Ovary (tissue), 9 donors: ENCODE measurements around the gene DHX32. TPM values are rescaled to one million over a fixed set of nuclear protein-coding genes. Genes with fewer than 3 reads are reported as not detected.
A peak's percentile ranks its signal among the peaks of the same experiment; 100 is the strongest.

Experiments used
- DNase-seq, 5 donors: peaks; one replicate each; pipeline ENCODE4 v3.0.0-alpha.2; 2019 to 2020
- H3K27ac ChIP-seq, 2 donors: fragments of 200-600 bp; one replicate each; pipeline versions ENCODE4 v1.5.1 to v1.8.0; 2019 to 2022
- H3K27me3 ChIP-seq: fragments of 200-600 bp; one replicate; pipeline ENCODE4 v1.8.0; 2022
- H3K36me3 ChIP-seq: fragments of 200-600 bp; sonication (generic); one replicate; pipeline ENCODE4 v1.5.1; 2019
- H3K4me1 ChIP-seq: one replicate; pipeline ENCODE4 v1.8.1; 2013; ENCODE audit warnings: mild to moderate bottlenecking, moderate library complexity; ENCODE audit not compliant: insufficient read depth
- H3K4me3 ChIP-seq: fragments of 200-600 bp; sonication (generic); one replicate; pipeline ENCODE4 v1.5.1; 2017
- H3K9me3 ChIP-seq, 2 donors: fragments of 200-600 bp in 1 of 2; sonication (generic) in 1 of 2; one replicate each; pipeline versions ENCODE4 v1.5.1 to v1.8.1; 2013 to 2019; ENCODE audit warnings: mild to moderate bottlenecking in 1 of 2, moderate library complexity in 1 of 2
- CTCF ChIP-seq, 3 donors: fragments of 450-650 bp in 2 of 3; fragments of 200-600 bp in 1 of 3; IDR thresholded peaks; one replicate each; pipeline versions ENCODE4 v1.5.1 to v1.8.0; 2016 to 2022; ENCODE audit warnings: antibody characterized with exemption in 3 of 3, mild to moderate bottlenecking in 1 of 3
- EP300 ChIP-seq: sonication (generic); formaldehyde crosslinking; IDR thresholded peaks from one replicate; pipeline ENCODE4 v1.6.1; 2017; ENCODE audit warnings: antibody characterized with exemption
- POLR2A ChIP-seq: fragments of 450-650 bp; IDR thresholded peaks from one replicate; pipeline ENCODE4 v1.6.1; 2017; ENCODE audit warnings: antibody characterized with exemption, mild to moderate bottlenecking, moderate library complexity
- WGBS, 3 donors: extraction: QIAGEN DNeasy Blood & Tissue Kit in 1 of 3; methylation state at CpG; one replicate each; pipeline versions ENCODE4 v1.1.5 to v1.1.7; 2013 to 2017; 5-methylcytosine and 5-hydroxymethylcytosine counted together
- intact Hi-C, 4 donors: fragments of 100-400 bp; cut with DNase I; formaldehyde crosslinking; loops; one replicate each; pipeline versions ENCODE4 v1.11.0 to v1.15.1; 2022 to 2023
- polyA plus RNA-seq, 2 donors: library from polyadenylated mRNA; stranded (reverse); fragments of 200-250 nt in 1 of 2; fragments of 350-450 nt in 1 of 2; fragmentation: Illumina TruSeq in 1 of 2; extraction: RNeasy Lipid Tissue Mini Kit (QIAGEN cat#74804) in 1 of 2; gene quantifications; one replicate each; pipeline ENCODE4 v1.2.3, GENCODE V29; 2013 to 2014
- total RNA-seq, 7 donors: library from RNA; depleted of rRNA in 2 of 7; stranded (reverse); fragments of >200 nt in 2 of 7; fragmentation: NEBNext Ultra II Directional in 3 of 7; extraction: Animal tissue kit (Norgen Biotek cat#: 25700) in 3 of 7; gene quantifications; one replicate each; pipeline versions ENCODE4 v1.1.0 to v1.2.4, GENCODE V29; 2016 to 2023
- donor health status: DM: no; HTN: no; CAD: no; lungs with moderate emphysema.
- donor health status: DM: no; HTN: no; CAD: no.
- donor health status: Bipolar disorder and iron deficiency.
- donor health status: DM: yes; HTN: yes; CAD: no.
- donor health status: DM: no; HTN: no; CAD: no.
- donor health status: DM: yes; HTN: yes; CAD: no.

DHX32 gene
- total and polyA plus RNA-seq, 9 donors, result 17.1 to 36.5 (median 32.6) TPM

GRCh38 chr10:125859128-125859817 lies 21.8 kb downstream of the DHX32 start:
- Histone ChIP-seq H3K4me1 (no peaks in the 10 kb centered on the region), H3K27me3 (no peaks in the 10 kb centered on the region), H3K36me3 (no peaks in the 10 kb centered on the region), H3K27ac (no peak overlapping the region), H3K4me3 (no peak overlapping the region), H3K9me3 (no peaks in the 10 kb centered on the region)
- intact Hi-C loops, result no loop called here
- DNase-seq, result no peak
- 85 to 92% (median 90%) methylated on average over 4 of the region's 4 CpGs for WGBS, 3 donors
- no peak for TF ChIP-seq EP300
- TF ChIP-seq POLR2A, result no peak
- no peak for TF ChIP-seq CTCF (IDR thresholded peaks at IDR 0.05)

- Histone ChIP-seq H3K27me3 (no peaks in the 10 kb centered on the region), H3K4me3 (no peak overlapping the region), H3K36me3 (no peaks in the 10 kb centered on the region), H3K9me3 (no peaks in the 10 kb centered on the region), H3K4me1 (no peaks in the 10 kb centered on the region), H3K27ac (no peak overlapping the region)
- no peak for TF ChIP-seq POLR2A
- no peak for TF ChIP-seq CTCF (IDR thresholded peaks at IDR 0.05)
- TF ChIP-seq EP300, result no peak
- intact Hi-C loops, result no loop called here
- no peak for DNase-seq
- WGBS, 3 donors, result 91% methylated on average over 2 of the region's 2 CpGs
Measured at GRCh38 chr10:125857185-125857760, 23.8 kb downstream of the DHX32 start.

GRCh38 chr10:125852487-125852886 lies 28.6 kb downstream of the DHX32 start:
- Histone ChIP-seq H3K27me3 (no peaks in the 10 kb centered on the region), H3K36me3 (no peaks in the 10 kb centered on the region), H3K4me1 (peaks cover 15% of the 10 kb centered on the region), H3K9me3 (no peaks in the 10 kb centered on the region), H3K27ac (no peak overlapping the region), H3K4me3 (no peak overlapping the region)
- intact Hi-C loops, result no loop called here
- TF ChIP-seq POLR2A (no peak), CTCF (IDR thresholded peaks at IDR 0.05) (no peak), EP300 (no peak)
- DNase-seq, result no peak
- WGBS, 3 donors, result 96% methylated on average over 7 of the region's 7 CpGs

GRCh38 chr10:125850766-125851731 lies 30.0 kb downstream of the DHX32 start:
- no peaks in the 10 kb centered on the region for H3K9me3 ChIP-seq
- DNase-seq, result no peak
- H3K36me3 ChIP-seq, result no peaks in the 10 kb centered on the region
- peaks cover 15% of the 10 kb centered on the region for H3K4me1 ChIP-seq
- H3K27ac ChIP-seq, result peak overlapping the region in 1 of 2 donors; percentile 55
- no peaks in the 10 kb centered on the region for H3K27me3 ChIP-seq
- 22 to 56% (median 44%) methylated on average over 2 of the region's 2 CpGs for WGBS, 3 donors
- no peak for TF ChIP-seq EP300
- no peak for TF ChIP-seq CTCF (IDR thresholded peaks at IDR 0.05)
- no peak for TF ChIP-seq POLR2A
- intact Hi-C loops, result no loop called here
- no peak overlapping the region for H3K4me3 ChIP-seq
